IMR-90 (cell line): ENCODE measurements around the gene ARF6. TPM values are rescaled to one million over a fixed set of nuclear protein-coding genes. Genes with fewer than 3 reads are reported as not detected.
"Not testable (repeated sequence)": the region's sequence is repeated elsewhere in the genome, so short reads cannot be mapped to it uniquely, and the experiment has no call there.

Source experiments
- ATAC-seq: fragments of 200-7000 bp; cut with Tn5 transposase; 2 replicates; pipeline ENCODE4 v1.9.1; 2020; ENCODE audit warnings: low read depth, mild to moderate bottlenecking, moderate library complexity
- BruUV-seq: library from RNA; stranded (reverse); fragments of 400-500 nt; replicated peaks from 2 replicates; lab custom pipeline; 2021; lab: Mats Ljungman, UMichigan
- CTCF ChIA-PET: fragments of 300-600 bp; formaldehyde crosslinking; extraction: SDS; loops from one replicate; lab custom pipeline; 2021; ENCODE audit warnings: antibody characterized with exemption; lab: Yijun Ruan, JAX
- POLR2A ChIA-PET: fragments of 300-600 bp; sonication (Branson Sonifier 250); formaldehyde crosslinking; loops from one replicate; lab custom pipeline; 2022; ENCODE audit warnings: antibody characterized with exemption; ENCODE audit not compliant: unreplicated experiment; lab: Charles Lee
- DNase-seq: peaks from one replicate; pipeline ENCODE4 v3.0.0; 2013
- H2AFZ ChIP-seq: replicated peaks from 2 replicates; pipeline ENCODE3; 2013; ENCODE audit warnings: low read length, mild to moderate bottlenecking; ENCODE audit not compliant: poor library complexity
- H2AK5ac ChIP-seq: 2 replicates; pipeline ENCODE4 v1.6.1; 2013; ENCODE audit warnings: low read depth, low read length, inconsistent platforms
- H2AK9ac ChIP-seq: replicated peaks from 2 replicates; pipeline ENCODE3; 2013; ENCODE audit warnings: mild to moderate bottlenecking, low read depth, low read length, moderate library complexity; ENCODE audit not compliant: poor library complexity
- H2BK120ac ChIP-seq: 2 replicates; pipeline ENCODE4 v1.6.1; 2013; ENCODE audit warnings: low read depth, low read length, inconsistent platforms
- H2BK15ac ChIP-seq: 3 replicates; pipeline ENCODE4 v1.6.1; 2013; ENCODE audit warnings: low read depth, low read length, inconsistent platforms
- H2BK20ac ChIP-seq: 2 replicates; pipeline ENCODE4 v1.6.1; 2013; ENCODE audit warnings: low read depth, mild to moderate bottlenecking, inconsistent platforms, low read length, moderate library complexity
- H2BK5ac ChIP-seq: 2 replicates; pipeline ENCODE4 v1.6.1; 2013; ENCODE audit warnings: mild to moderate bottlenecking, low read depth, low read length, inconsistent platforms; ENCODE audit not compliant: poor library complexity, severe bottlenecking
- H3K14ac ChIP-seq: replicated peaks from 2 replicates; pipeline ENCODE4 v1.6.1; 2013; ENCODE audit warnings: low read depth, low read length, inconsistent platforms
- H3K18ac ChIP-seq: 2 replicates; pipeline ENCODE4 v1.6.1; 2013; ENCODE audit warnings: low read depth, low read length, control low read depth
- H3K23ac ChIP-seq: 2 replicates; pipeline ENCODE4 v1.6.1; 2013; ENCODE audit warnings: low read depth, low read length, inconsistent platforms
- H3K27ac ChIP-seq: 2 replicates; pipeline ENCODE4 v1.5.1; 2013; ENCODE audit warnings: mild to moderate bottlenecking, control low read depth, low read length; ENCODE audit not compliant: insufficient read depth
- H3K27me3 ChIP-seq: 2 replicates; pipeline ENCODE4 v1.6.1; 2013; ENCODE audit warnings: low read length; ENCODE audit not compliant: control insufficient read depth, insufficient read depth
- H3K36me3 ChIP-seq: 2 replicates; pipeline ENCODE4 v1.6.1; 2013; ENCODE audit warnings: low read length, mixed read lengths; ENCODE audit not compliant: control insufficient read depth, insufficient read depth
- H3K4ac ChIP-seq: 2 replicates; pipeline ENCODE4 v1.6.1; 2013; ENCODE audit warnings: low read depth, low read length, inconsistent platforms
- H3K4me1 ChIP-seq: 2 replicates; pipeline ENCODE4 v1.6.1; 2013; ENCODE audit warnings: low read length, mixed read lengths; ENCODE audit not compliant: control insufficient read depth, insufficient read depth
- H3K4me2 ChIP-seq: 2 replicates; pipeline ENCODE4 v1.6.1; 2013; ENCODE audit warnings: low read depth, mild to moderate bottlenecking, control low read depth, low read length, moderate library complexity
- H3K4me3 ChIP-seq: 2 replicates; pipeline ENCODE4 v1.5.1; 2013; ENCODE audit warnings: low read depth, mild to moderate bottlenecking, control low read depth, low read length, moderate library complexity; ENCODE audit not compliant: insufficient read depth
- H3K56ac ChIP-seq: 2 replicates; pipeline ENCODE4 v1.6.1; 2013; ENCODE audit warnings: low read length, inconsistent platforms; ENCODE audit not compliant: insufficient read depth; ENCODE audit errors: extremely low read depth
- H3K79me1 ChIP-seq, 2 experiments: 2 replicates each; pipeline ENCODE4 v1.6.1; 2013; ENCODE audit warnings: low read length in 2 of 2, inconsistent platforms in 1 of 2, low read depth in 1 of 2
- H3K9ac ChIP-seq: 2 replicates; pipeline ENCODE4 v1.6.1; 2013; ENCODE audit warnings: low read depth, low read length, control low read depth
- H3K9me1 ChIP-seq: 2 replicates; pipeline ENCODE4 v1.6.1; 2013; ENCODE audit warnings: low read length, inconsistent platforms; ENCODE audit not compliant: insufficient read depth
- H3K9me3 ChIP-seq: 2 replicates; pipeline ENCODE4 v1.6.1; 2013; ENCODE audit warnings: low read length; ENCODE audit not compliant: control insufficient read depth, insufficient read depth
- H4K20me1 ChIP-seq: 2 replicates; pipeline ENCODE4 v1.6.1; 2013; ENCODE audit warnings: low read length, inconsistent platforms; ENCODE audit not compliant: insufficient read depth
- H4K5ac ChIP-seq: 2 replicates; pipeline ENCODE4 v1.6.1; 2013; ENCODE audit warnings: mild to moderate bottlenecking, low read depth, low read length, control low read depth
- H4K8ac ChIP-seq, 2 experiments: 2 replicates each; pipeline ENCODE4 v1.6.1; 2013; ENCODE audit warnings: low read depth in 2 of 2, low read length in 2 of 2, control low read depth in 1 of 2, inconsistent platforms in 1 of 2
- H4K91ac ChIP-seq: 2 replicates; pipeline ENCODE4 v1.6.1; 2013; ENCODE audit warnings: low read depth, low read length, inconsistent platforms; ENCODE audit not compliant: insufficient read depth
- WGBS, 2 experiments: methylation state at CpG; one replicate each; pipeline versions ENCODE4 v1.1.5 to v1.1.7; 2013; ENCODE audit warnings: missing lambda C conversion rate in 2 of 2; ENCODE audit not compliant: insufficient read length in 1 of 2; ENCODE audit errors: extremely low coverage in 2 of 2; 5-methylcytosine and 5-hydroxymethylcytosine counted together
- dilution Hi-C: fragments of 300-500 bp; cut with HindIII; formaldehyde crosslinking; loops from one replicate; pipeline ENCODE4 v1.14.3; 2018; ENCODE audit warnings: low sequenced_read_pairs; ENCODE audit not compliant: unreplicated experiment
- in situ Hi-C: fragments of 300-500 bp; cut with MboI; formaldehyde crosslinking; loops from 3 replicates; pipeline ENCODE4 v1.14.3; 2019; ENCODE audit warnings: low sequenced_read_pairs, inconsistent platforms, mixed read lengths
- intact Hi-C: fragments of 100-400 bp; cut with micrococcal nuclease; formaldehyde crosslinking; loops from 2 replicates; pipeline ENCODE4 v1.10.0; 2022
- polyA plus RNA-seq, 3 experiments: library from polyadenylated mRNA; depleted of rRNA; stranded (reverse); fragments of >200 nt; gene quantifications; 2 replicates each; pipeline ENCODE4 v1.2.3, GENCODE V29; 2012; ENCODE audit warnings: low replicate concordance in 1 of 3
- total RNA-seq: library from RNA; depleted of rRNA; stranded (reverse); fragments of >200 nt; gene quantifications from 2 replicates; pipeline ENCODE4 v1.2.3, GENCODE V29; 2012

ARF6 gene
- total and polyA plus RNA-seq, 2 of the 4 experiments (the other 2 are of a cell fraction), result 32.1 to 40.1 TPM

- H4K8ac ChIP-seq, H3K4me1 ChIP-seq, POLR2A ChIA-PET, H2BK20ac ChIP-seq, H3K9me1 ChIP-seq, H3K79me1 ChIP-seq, in situ Hi-C loops, H3K27me3 ChIP-seq, H3K36me3 ChIP-seq, H2BK15ac ChIP-seq, H3K23ac ChIP-seq, BruUV-seq, H3K4ac ChIP-seq, H3K27ac ChIP-seq, H4K20me1 ChIP-seq, H3K9ac ChIP-seq, H3K56ac ChIP-seq, H2AK9ac ChIP-seq, H3K14ac ChIP-seq, H4K91ac ChIP-seq, intact Hi-C loops, H2BK5ac ChIP-seq, H2BK120ac ChIP-seq, H3K4me2 ChIP-seq, DNase-seq, H3K9me3 ChIP-seq, H2AFZ ChIP-seq, H3K4me3 ChIP-seq, H4K5ac ChIP-seq, H3K18ac ChIP-seq, ATAC-seq, CTCF ChIA-PET: not testable (repeated sequence)
- WGBS, 2 experiments, result no CpG with 5 or more reads among the region's 6 CpGs
- dilution Hi-C loops, result loop anchor here (25.0 kb wide), 1 partner anchor 114 kb away; no protein-coding TSS in a partner anchor
- H2AK5ac ChIP-seq, result peak overlapping the region; percentile 39; the same call in 1 of the 2 replicates
These were observed 19.3 kb upstream of the ARF6 start for GRCh38 chr14:49873548-49873947.
